ENCODE data around the gene MAPK8IP3. TPM values are rescaled to one million over a fixed set of nuclear protein-coding genes. Genes with fewer than 3 reads are reported as not detected.
A peak's percentile ranks its signal among the peaks of the same experiment; 100 is the strongest.
"Not testable (repeated sequence)": the region's sequence is repeated elsewhere in the genome, so short reads cannot be mapped to it uniquely, and the experiment has no call there.

The MAPK8IP3 gene
- total RNA-seq, 2 donors from 2014 or later, result 44.0 to 62.6 TPM

- H3K4me1 ChIP-seq, result no peaks in the 10 kb centered on the region
- no peaks in the 10 kb centered on the region for H3K27me3 ChIP-seq
- TF ChIP-seq CTCF (IDR thresholded peaks at IDR 0.05), result no peak
- no peaks in the 10 kb centered on the region for H3K36me3 ChIP-seq
- H3K9me3 ChIP-seq, result no peaks in the 10 kb centered on the region
- H3K4me3 ChIP-seq, result no peak overlapping the region
- intact Hi-C loops (cut with DNase I), result no loop called here
- H3K9ac ChIP-seq (ENCODE audit: low read depth in 2 of 2, low read length in 2 of 2), result no peak overlapping the region
- no peak overlapping the region for H3K27ac ChIP-seq
- DNase-seq, result no peak
These were observed 7.3 kb downstream of the MAPK8IP3 start for GRCh38 chr16:1713331-1713730.

GRCh38 chr16:1713933-1714332, 7.9 kb downstream of the MAPK8IP3 start:
- Histone ChIP-seq H3K4me1 (no peaks in the 10 kb centered on the region), H3K9ac (ENCODE audit: low read depth in 2 of 2, low read length in 2 of 2) (no peak overlapping the region), H3K4me3 (no peak overlapping the region), H3K27ac (no peak overlapping the region), H3K9me3 (no peaks in the 10 kb centered on the region), H3K36me3 (no peaks in the 10 kb centered on the region), H3K27me3 (no peaks in the 10 kb centered on the region)
- intact Hi-C loops (cut with DNase I), result no loop called here
- no peak for TF ChIP-seq CTCF (IDR thresholded peaks at IDR 0.05)
- no peak for DNase-seq

GRCh38 chr16:1715220-1715619, 9.2 kb downstream of the MAPK8IP3 start:
- DNase-seq, result no peak
- intact Hi-C loops (cut with DNase I), result no loop called here
- no peak overlapping the region for H3K27ac ChIP-seq
- TF ChIP-seq CTCF (IDR thresholded peaks at IDR 0.05), result no peak
- H3K27me3 ChIP-seq, result no peaks in the 10 kb centered on the region
- H3K9ac ChIP-seq (ENCODE audit: low read depth in 2 of 2, low read length in 2 of 2), result no peak overlapping the region
- H3K4me1 ChIP-seq, result no peaks in the 10 kb centered on the region
- H3K9me3 ChIP-seq, result no peaks in the 10 kb centered on the region
- H3K4me3 ChIP-seq, result no peak overlapping the region
- H3K36me3 ChIP-seq, result no peaks in the 10 kb centered on the region

GRCh38 chr16:1718236-1718635, 12.2 kb downstream of the MAPK8IP3 start:
- peaks cover 16% of the 10 kb centered on the region for H3K4me1 ChIP-seq
- H3K9ac ChIP-seq (ENCODE audit: low read depth in 2 of 2, low read length in 2 of 2); H3K9me3 ChIP-seq; H3K27ac ChIP-seq; DNase-seq; intact Hi-C loops (cut with DNase I); H3K27me3 ChIP-seq; H3K4me3 ChIP-seq; H3K36me3 ChIP-seq: not testable (repeated sequence)

GRCh38 chr16:1719559-1720229, 13.7 kb downstream of the MAPK8IP3 start:
- H3K9me3 ChIP-seq; intact Hi-C loops (cut with DNase I); DNase-seq; H3K9ac ChIP-seq (ENCODE audit: low read depth in 2 of 2, low read length in 2 of 2); H3K36me3 ChIP-seq; H3K4me3 ChIP-seq; H3K27me3 ChIP-seq; H3K27ac ChIP-seq: not testable (repeated sequence)
- H3K4me1 ChIP-seq, result peaks cover 16% of the 10 kb centered on the region

- no peak for DNase-seq
- H3K27ac ChIP-seq, result peak overlapping the region; percentile 81
- H3K4me1 ChIP-seq, result peaks cover 16% of the 10 kb centered on the region
- H3K27me3 ChIP-seq, result no peaks in the 10 kb centered on the region
- intact Hi-C loops (cut with DNase I), result no loop called here
- no peak for TF ChIP-seq CTCF (IDR thresholded peaks at IDR 0.05)
- H3K4me3 ChIP-seq, result no peak overlapping the region
- no peaks in the 10 kb centered on the region for H3K36me3 ChIP-seq
- H3K9ac ChIP-seq (ENCODE audit: low read depth in 2 of 2, low read length in 2 of 2), result no peak overlapping the region
- H3K9me3 ChIP-seq, result no peaks in the 10 kb centered on the region
These were observed 15.4 kb downstream of the MAPK8IP3 start for GRCh38 chr16:1721372-1721771.

Measured in colonic mucosa (tissue), 4 donors.